ENCODE measurements around the gene WDR18. TPM values are rescaled to one million over a fixed set of nuclear protein-coding genes. Genes with fewer than 3 reads are reported as not detected.

Gene WDR18
- total RNA-seq, 2 donors from 2014 or later = 26.5 to 81.5 TPM

GRCh38 chr19:1037621-1038064 lies 53.5 kb downstream of the WDR18 start:
- H3K27me3 ChIP-seq = no peaks in the 10 kb centered on the region
- H3K9me3 ChIP-seq = no peaks in the 10 kb centered on the region
- peak overlapping the region; percentile 76 for H3K27ac ChIP-seq
- no peak for TF ChIP-seq CTCF (IDR thresholded peaks at IDR 0.05)
- H3K4me1 ChIP-seq = peaks cover 20% of the 10 kb centered on the region
- intact Hi-C loops (cut with DNase I) = no loop called here
- H3K9ac ChIP-seq (ENCODE audit: low read depth in 2 of 2, low read length in 2 of 2) = no peak overlapping the region
- DNase-seq = no peak
- peaks cover under 1% of the 10 kb centered on the region for H3K36me3 ChIP-seq
- no peak overlapping the region for H3K4me3 ChIP-seq

GRCh38 chr19:1038978-1039645 lies 55.0 kb downstream of the WDR18 start:
- Histone ChIP-seq H3K4me3 (peak overlapping the region; percentile 52), H3K36me3 (no peaks in the 10 kb centered on the region), H3K27me3 (no peaks in the 10 kb centered on the region), H3K9ac (ENCODE audit: low read depth in 2 of 2, low read length in 2 of 2) (peak overlapping the region; percentile 34 to 39), H3K27ac (peak overlapping the region; percentile 76), H3K4me1 (peaks cover 23% of the 10 kb centered on the region), H3K9me3 (no peaks in the 10 kb centered on the region)
- TF ChIP-seq CTCF (IDR thresholded peaks at IDR 0.05) = no peak
- intact Hi-C loops (cut with DNase I) = no loop called here
- DNase-seq = no peak

DNA sequence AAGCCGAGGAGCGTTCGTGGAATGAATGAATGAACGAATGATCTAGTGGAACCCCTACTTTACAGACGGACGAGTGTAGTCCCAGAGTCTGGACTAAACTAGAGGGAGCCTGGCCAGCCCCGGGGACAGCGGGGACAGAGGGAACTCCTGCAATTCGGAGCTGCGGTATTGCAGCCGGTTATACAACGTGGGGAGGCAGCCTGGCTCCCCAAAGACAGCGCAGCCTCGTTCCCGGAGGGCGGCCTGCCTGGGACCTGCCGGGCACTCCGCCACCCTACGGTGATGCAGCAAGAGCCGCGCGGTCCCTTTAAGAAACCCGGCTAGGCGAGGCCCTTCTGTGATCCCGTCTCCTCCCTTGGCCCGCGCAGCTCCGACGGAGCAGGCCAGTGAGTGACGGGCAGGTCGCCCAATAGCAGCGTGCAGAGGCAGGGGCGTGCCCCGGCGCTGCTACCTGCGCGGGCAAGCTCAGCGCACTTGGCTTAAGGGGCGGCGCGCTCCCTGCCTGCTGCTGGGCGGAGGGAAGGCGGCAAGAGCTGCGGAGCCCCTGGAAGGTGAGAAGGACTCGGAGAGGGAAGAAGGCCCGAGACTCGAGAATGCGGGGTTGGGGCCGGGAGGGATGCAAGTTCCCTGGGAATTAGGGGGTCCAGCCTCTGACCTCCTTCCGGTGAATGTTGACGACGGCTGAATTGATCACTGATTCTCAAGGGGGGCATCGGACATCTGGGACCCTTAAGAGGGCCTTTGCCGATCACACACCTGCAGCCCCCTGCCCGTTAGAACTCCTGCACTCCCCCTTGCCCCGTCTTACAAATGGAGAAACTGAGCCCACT lies 55.7 kb downstream of the WDR18 start, which contains the start of gene ABCA7:
TSS of gene ABCA7 (plus strand) at position 462 of the 830 bp plus-strand sequence. CDS start 1,255 bp downstream, outside the sequence.
- Histone ChIP-seq H3K9ac (ENCODE audit: low read depth in 2 of 2, low read length in 2 of 2) (peak within 1 kb of the TSS; percentile 74 to 86), H3K9me3 (no peaks in the 10 kb centered on the region), H3K4me3 (peak within 1 kb of the TSS; percentile 52), H3K27ac (peak within 1 kb of the TSS; percentile 76), H3K36me3 (no peaks in the 10 kb centered on the region), H3K27me3 (no peaks in the 10 kb centered on the region), H3K4me1 (peaks cover 23% of the 10 kb centered on the region)
- intact Hi-C loops (cut with DNase I) = no loop called here
- no peak for TF ChIP-seq CTCF (IDR thresholded peaks at IDR 0.05)
- DNase-seq = peak; percentile 99

DNA sequence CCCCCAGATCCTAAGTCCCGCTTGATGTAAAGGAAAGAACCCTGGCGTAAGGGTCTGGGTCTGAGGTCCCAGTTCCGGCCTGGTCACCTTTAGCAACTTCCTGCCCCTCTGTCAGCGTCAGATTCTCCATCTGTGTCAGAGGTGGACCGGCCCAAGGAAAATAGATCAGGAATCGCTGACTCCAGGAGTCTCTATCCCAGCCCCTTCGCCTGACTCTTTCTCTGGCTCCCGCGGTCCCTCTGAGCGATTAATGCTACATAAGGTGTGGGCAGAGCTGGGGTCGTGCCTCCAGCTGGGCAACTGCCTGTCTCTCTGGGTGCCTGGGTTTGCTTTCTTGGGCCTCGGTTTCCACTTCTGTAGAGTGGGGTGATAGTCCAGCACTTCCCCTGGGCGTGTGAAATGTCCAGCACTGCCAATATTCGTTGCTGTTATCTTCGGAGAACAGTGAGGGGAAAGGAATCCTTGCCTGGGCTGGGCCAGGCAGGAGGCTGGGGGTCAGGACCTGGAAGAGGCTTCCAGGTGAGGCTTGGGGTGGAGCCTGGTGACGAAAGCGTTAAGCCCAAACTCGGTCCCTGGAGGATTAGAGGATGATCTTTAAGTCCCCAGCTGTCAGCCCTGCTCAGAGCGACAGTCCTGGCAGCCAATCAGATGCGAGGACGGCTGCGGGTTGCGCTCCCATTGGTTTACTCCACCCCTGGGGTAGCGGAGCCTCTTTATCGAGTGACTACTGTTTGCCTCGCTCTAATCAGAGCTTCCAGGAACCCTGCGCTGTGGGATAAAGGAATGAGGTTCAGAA lies 56.5 kb downstream of the WDR18 start:
- Histone ChIP-seq H3K4me3 (peak overlapping the region; percentile 52), H3K9ac (ENCODE audit: low read depth in 2 of 2, low read length in 2 of 2) (peak overlapping the region; percentile 74 to 86), H3K27ac (peak overlapping the region; percentile 76), H3K4me1 (peaks cover 23% of the 10 kb centered on the region), H3K9me3 (no peaks in the 10 kb centered on the region), H3K36me3 (no peaks in the 10 kb centered on the region), H3K27me3 (no peaks in the 10 kb centered on the region)
- intact Hi-C loops (cut with DNase I) = no loop called here
- DNase-seq = peak; percentile 95
- no peak for TF ChIP-seq CTCF (IDR thresholded peaks at IDR 0.05)

DNA sequence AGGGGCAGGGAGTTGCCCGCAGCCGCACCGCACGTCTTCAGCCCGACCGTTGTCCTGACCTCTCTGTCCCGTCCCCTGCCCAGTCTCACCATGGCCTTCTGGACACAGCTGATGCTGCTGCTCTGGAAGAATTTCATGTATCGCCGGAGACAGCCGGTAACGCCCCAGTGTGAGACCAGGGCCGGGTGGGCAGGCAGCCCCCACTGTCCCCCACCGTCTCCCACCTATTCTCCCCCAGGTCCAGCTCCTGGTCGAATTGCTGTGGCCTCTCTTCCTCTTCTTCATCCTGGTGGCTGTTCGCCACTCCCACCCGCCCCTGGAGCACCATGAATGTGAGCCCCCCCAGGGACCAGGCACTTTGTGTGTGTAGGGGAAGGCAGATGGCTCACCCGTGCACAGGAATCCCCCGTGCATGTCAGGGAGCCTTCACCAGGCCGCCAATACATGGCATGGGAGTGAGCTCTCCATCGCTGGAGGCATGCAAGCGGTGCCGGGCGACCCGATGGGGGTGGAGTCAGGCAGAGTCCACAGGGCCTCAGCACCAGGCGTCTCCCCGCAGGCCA lies 57.2 kb downstream of the WDR18 start:
- intact Hi-C loops (cut with DNase I) = no loop called here
- Histone ChIP-seq H3K4me3 (peak overlapping the region; percentile 52), H3K9ac (ENCODE audit: low read depth in 2 of 2, low read length in 2 of 2) (peak overlapping the region; percentile 64 to 70), H3K27me3 (no peaks in the 10 kb centered on the region), H3K4me1 (peaks cover 23% of the 10 kb centered on the region), H3K36me3 (no peaks in the 10 kb centered on the region), H3K9me3 (no peaks in the 10 kb centered on the region), H3K27ac (peak overlapping the region; percentile 76)
- TF ChIP-seq CTCF (IDR thresholded peaks at IDR 0.05) = no peak
- DNase-seq = no peak

Measured in colonic mucosa (tissue), 4 donors.